SKM-1 treated with dmso at 0.1 percent for 144 hours (cell line): ENCODE measurements around the gene RANGRF.
"Not testable (repeated sequence)": the region's sequence is repeated elsewhere in the genome, so short reads cannot be mapped to it uniquely, and the experiment has no call there.

Source experiments
- DNase-seq: peaks from one replicate; lab custom pipeline; 2025; ENCODE audit not compliant: unreplicated experiment; lab: John Stamatoyannopoulos, UW

Gene RANGRF, protein sequence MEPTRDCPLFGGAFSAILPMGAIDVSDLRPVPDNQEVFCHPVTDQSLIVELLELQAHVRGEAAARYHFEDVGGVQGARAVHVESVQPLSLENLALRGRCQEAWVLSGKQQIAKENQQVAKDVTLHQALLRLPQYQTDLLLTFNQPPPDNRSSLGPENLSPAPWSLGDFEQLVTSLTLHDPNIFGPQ

DNA sequence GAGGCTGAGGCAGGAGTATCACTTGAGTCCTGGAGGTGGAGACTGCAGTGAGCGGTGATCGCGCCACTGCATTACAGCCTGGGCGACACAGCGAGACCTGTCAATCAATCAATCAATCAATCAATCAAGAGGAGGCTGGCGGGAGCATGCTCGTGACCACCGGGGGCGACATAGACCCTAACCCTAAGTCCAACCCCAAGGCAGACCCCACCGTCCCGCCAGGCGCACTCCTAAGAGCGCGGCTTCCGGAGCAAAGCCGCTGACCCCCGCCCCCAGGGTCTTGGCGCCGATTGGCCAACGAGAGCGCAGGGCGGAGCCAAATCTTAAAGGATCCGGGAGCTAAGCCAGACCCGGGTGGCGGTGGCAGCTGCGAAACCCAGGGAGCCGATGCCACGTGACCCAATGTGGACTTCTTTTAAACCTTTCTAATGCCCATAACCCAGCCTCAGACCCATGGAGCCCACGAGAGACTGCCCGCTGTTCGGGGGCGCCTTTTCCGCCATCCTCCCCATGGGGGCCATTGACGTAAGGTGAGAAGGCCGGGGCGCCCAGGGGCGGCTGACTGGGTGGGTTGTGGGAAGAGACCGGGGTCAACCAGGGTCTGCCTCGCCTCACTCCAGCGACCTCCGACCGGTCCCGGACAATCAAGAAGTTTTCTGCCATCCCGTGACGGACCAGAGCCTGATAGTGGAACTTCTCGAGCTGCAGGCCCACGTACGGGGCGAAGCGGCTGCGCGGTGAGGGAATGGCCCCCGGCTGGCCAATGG, at the start of gene RANGRF:
Gene RANGRF, plus strand, starts transcription at position 335 of the 767 bp plus-strand sequence. Its CDS starts 119 bp downstream, at position 454.
- peak; percentile 41 for DNase-seq

GRCh38 chr17:8243827-8244226, 44.6 kb upstream of the RANGRF start:
- no peak for DNase-seq

GRCh38 chr17:8244768-8245167, 43.7 kb upstream of the RANGRF start:
- no peak for DNase-seq

- peak; percentile 53 for DNase-seq
Measured at GRCh38 chr17:8248751-8249607, 39.5 kb upstream of the RANGRF start, which contains the start of gene PFAS. TSS of gene PFAS (plus strand) at chr17:8249289. CDS start at chr17:8253938, 4,649 bp downstream.

- DNase-seq, result no peak
Measured at GRCh38 chr17:8249621-8250500, 38.6 kb upstream of the RANGRF start.

- DNase-seq, result not testable (repeated sequence)
Measured at GRCh38 chr17:8251411-8251810, 37.1 kb upstream of the RANGRF start.

DNA sequence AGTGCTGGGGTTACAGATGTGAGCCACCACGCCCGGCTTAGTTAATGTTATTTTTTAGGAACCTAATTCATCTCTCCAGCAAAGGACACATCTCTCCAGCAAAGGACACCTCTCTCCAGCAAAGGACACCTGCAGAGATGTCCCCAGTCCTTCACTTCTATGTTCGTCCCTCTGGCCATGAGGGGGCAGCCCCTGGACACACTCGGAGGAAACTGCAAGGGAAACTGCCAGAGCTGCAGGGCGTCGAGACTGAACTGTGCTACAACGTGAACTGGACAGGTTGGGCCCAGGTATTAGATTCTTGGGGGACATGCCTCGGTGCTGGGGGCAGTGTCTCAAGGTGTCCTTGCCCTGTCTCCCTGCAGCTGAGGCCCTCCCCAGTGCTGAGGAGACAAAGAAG, 34.7 kb upstream of the RANGRF start:
- no peak for DNase-seq

GRCh38 chr17:8254881-8255280, 33.6 kb upstream of the RANGRF start:
- DNase-seq, result no peak

- DNase-seq, result no peak
Measured at GRCh38 chr17:8255499-8255898, 33.0 kb upstream of the RANGRF start.

DNA sequence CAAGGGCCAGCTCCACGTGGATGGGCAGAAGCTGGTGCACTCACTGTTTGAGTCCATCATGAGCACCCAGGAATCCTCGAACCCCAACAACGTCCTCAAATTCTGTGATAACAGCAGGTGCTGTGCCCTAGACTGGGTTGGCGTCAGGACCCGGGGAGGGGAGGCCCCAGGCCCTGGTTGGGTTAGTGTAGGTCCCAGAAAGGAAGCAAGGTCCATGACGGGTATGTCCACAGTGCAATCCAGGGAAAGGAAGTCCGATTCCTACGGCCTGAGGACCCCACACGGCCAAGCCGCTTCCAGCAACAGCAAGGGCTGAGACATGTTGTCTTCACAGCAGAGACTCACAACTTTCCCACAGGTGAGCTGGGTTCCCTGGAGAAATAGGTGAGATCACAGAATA, 32.2 kb upstream of the RANGRF start:
- DNase-seq, result no peak

DNA sequence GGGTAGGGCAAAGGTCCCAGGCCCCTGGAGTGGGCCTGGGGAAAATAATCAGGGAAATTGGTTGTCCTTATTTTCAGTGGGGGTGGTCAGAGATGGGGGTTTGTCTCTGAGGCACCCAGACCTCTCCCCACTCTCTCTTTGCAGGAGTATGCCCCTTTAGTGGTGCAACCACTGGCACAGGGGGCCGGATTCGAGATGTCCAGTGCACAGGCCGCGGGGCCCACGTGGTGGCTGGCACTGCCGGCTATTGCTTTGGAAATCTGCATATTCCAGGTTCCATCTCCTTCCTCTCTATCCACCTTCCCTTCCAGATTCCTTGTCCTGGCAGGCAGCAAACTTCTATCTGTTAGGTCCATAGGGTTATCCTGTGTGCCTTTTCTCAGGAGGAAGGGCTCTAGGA, 31.8 kb upstream of the RANGRF start:
- DNase-seq, result no peak

- no peak for DNase-seq
Measured at GRCh38 chr17:8257801-8258200, 30.7 kb upstream of the RANGRF start.

GRCh38 chr17:8264320-8264719, 24.1 kb upstream of the RANGRF start:
- no peak for DNase-seq

GRCh38 chr17:8264836-8265542, 23.5 kb upstream of the RANGRF start:
- no peak for DNase-seq

- no peak for DNase-seq
Measured at GRCh38 chr17:8266648-8267479, 21.6 kb upstream of the RANGRF start.

DNA sequence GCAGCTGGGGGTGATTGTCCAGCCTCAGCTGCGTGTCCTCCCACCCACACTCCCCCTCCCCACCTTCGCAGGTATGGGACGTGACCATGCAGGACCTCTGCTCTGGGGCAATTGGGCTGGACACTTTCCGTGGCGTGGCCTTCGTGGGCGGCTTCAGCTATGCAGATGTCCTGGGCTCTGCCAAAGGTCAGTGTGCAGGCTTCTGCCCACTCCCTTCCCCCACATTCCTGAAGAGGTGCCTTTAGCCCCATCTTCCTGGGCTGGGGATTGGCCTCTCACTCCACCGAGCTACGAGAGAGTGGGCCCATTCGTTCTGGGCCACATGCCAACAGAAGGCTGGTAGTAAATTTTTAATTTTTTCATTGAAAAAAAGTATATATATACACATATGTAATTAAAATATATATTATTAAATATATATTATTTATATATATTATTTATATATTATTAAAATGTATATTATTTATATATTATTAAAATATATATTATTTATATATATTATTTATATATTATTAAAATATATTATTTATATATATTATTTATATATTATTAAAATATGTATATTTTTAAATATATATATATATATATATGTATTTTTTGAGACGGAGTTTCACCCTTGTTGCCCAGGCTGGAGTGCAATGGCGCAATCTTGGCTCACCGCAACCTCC, 20.9 kb upstream of the RANGRF start:
- no peak for DNase-seq

DNA sequence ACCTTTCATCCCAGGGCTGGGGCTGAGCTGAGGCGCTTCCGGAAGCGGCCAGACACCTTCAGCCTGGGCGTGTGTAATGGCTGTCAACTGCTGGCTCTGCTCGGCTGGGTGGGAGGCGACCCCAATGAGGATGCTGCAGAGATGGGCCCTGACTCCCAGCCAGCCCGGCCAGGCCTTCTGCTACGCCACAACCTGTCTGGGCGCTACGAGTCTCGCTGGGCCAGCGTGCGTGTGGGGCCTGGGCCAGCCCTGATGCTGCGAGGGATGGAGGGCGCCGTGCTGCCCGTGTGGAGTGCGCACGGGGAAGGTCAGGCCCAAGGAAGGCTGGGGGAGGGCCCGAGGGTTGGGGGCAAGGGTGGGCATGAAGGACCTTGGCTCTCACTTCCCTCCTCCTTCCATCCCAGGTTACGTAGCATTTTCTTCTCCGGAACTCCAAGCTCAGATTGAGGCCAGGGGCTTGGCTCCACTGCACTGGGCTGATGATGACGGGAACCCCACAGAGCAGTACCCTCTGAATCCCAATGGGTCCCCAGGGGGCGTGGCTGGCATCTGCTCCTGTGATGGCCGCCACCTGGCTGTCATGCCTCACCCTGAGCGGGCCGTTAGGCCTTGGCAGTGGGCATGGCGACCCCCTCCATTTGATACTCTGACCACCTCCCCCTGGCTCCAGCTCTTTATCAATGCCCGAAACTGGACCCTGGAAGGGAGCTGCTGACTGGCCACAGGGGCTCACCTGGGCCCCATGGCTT, 19.7 kb upstream of the RANGRF start:
- no peak for DNase-seq

- no peak for DNase-seq
Measured at GRCh38 chr17:8272421-8272820, 16.0 kb upstream of the RANGRF start.
